HG03103 (cell line): Measurements from ENCODE around the gene ZDHHC7.

Experiments used
- ATAC-seq: cut with Tn5 transposase; IDR thresholded peaks from one replicate; pipeline ENCODE4 v1.9.1; 2021; ENCODE audit warnings: low read depth; ENCODE audit not compliant: unreplicated experiment

The ZDHHC7 gene

DNA sequence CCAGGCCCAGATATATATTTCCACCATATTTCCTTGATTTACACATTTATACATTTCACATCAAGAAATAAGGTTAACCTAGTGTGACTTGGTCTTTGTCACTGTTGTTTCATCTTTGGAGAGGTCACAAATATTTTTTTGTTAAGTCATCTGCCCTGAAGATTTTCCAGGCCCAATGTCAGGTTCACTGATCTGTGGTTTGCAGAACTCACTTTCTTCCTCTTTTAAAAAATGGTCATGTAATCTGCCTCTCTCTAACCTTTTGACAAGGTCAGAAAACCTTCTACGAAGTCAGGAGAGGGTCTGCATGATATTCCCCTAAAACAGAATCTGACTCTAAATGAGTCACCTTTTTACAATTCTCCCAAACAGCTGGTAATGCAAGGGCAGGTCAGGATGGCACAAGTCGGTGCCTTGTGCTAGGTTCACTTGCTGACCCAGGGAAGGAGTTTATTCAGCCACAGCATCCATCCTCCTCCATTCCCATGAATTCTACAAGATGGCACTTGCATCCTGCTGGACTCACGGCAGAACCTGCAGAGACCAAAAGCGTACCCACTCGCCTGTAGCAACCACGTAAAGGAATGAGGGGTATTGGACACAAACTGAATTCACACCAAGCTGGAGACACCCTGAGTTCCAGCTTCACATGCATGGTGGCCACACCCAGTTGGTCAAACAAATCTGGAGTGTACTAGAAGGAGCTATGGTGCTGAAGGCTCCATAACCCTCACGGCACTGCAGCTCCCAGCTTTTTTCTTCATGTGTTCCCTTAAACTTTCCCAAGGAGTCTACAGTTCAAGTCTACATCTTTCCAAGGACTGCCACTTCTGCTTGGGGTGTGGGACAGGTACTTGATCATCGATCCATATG is 14.7 kb upstream of the ZDHHC7 start:
- no peak for ATAC-seq

- ATAC-seq = no peak
These were observed 8.4 kb upstream of the ZDHHC7 start for GRCh38 chr16:85019659-85020245.

DNA sequence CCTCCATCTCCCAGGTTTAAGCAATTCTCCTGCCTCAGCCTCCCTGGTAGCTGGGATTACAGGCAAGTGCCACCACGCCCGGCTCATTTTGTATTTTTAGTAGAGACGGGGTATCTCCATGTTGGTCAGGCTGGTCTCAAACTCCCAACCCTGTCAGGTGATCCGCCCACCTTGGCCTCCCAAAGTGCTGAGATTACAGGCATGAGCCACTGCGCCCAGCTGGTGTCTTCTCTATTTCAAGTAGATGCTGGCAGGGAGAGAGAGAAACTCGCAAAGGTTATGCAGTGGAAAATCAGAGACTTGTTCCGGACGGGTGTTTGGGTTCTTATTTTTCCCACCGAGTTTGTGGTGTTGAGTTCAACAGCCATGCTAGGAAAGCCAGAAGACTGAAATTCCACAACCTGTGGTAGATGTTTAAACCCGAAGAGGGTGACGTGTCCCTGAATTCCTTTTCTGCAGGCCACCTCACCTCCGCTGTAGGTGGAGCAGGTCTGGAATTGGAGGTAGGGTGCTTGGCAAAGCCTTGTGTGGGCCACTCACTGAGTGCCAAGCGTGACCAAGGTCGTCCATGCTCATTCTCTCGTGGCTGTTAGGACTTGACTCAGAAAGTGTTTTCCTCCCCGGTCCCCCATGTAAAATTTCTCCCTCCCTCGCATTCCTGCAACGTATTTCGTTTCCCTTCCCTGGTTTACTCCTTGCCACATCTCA is 7.3 kb upstream of the ZDHHC7 start:
- ATAC-seq = no peak

- ATAC-seq = no peak
These were observed 6.3 kb upstream of the ZDHHC7 start for GRCh38 chr16:85017633-85018032.

GRCh38 chr16:85017151-85017550 is 5.8 kb upstream of the ZDHHC7 start:
- ATAC-seq = peak; percentile 51

DNA sequence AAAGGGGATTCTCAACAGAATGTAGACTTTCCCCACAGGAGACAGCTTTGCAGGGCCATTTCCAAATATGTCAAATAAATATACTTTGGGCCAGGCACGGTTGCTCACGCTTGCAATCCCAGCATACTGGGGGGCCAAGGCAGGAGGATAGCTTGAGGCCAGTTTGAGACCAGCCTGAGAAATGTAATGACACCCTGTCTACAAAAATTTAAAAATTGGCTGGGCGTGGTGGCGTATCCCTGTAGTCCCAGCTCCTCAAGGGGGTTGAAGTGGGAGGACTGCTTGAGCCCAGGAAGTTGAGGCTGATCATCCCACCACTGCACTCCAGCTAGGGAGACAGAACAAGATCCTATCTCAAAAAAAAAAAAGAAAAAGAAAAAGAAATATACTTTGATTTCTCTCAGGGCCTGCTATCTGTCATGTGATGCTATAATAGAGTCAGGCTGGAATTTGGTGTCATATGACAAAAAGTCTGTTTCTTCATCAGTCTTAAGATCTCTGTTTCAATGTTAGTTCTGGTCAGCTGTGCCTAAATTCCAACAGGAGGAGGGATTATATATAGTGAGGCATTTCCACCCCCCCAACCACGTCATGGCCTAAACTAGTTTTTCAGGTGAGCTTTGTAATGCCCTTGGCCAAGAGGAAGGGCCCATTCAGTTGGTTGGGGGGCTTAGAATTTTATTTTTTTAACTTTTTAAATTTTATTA is 4.3 kb upstream of the ZDHHC7 start:
- no peak for ATAC-seq

- no peak for ATAC-seq
These were observed 3.0 kb upstream of the ZDHHC7 start for GRCh38 chr16:85014311-85014710.

GRCh38 chr16:85011846-85012284 is 530 bp upstream of the ZDHHC7 start:
- no peak for ATAC-seq

DNA sequence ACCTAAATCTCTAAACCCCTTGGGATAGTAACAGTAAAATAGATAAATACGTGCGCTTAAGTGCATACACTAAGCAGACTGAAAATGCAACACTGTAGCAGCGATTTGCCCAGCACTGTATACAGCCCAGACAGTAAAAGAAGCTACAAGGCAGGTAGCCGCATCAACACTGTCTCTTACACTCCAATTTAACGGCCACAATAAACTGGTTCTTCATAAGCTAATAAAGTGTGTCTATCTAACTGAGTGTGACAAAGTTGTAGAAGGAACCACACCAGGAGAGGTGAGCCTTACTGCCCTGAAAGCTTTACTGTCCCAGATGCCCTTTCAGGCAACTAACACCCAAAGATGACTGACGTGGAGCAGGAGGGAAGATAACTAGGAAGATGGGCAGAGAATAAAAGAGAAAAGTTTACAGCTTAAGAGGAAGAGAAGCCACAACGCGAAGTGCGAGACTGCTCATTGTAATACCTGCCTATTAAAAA is 847 bp downstream of the ZDHHC7 start:
- ATAC-seq = no peak

GRCh38 chr16:85008271-85008670 is 3.1 kb downstream of the ZDHHC7 start:
- no peak for ATAC-seq

DNA sequence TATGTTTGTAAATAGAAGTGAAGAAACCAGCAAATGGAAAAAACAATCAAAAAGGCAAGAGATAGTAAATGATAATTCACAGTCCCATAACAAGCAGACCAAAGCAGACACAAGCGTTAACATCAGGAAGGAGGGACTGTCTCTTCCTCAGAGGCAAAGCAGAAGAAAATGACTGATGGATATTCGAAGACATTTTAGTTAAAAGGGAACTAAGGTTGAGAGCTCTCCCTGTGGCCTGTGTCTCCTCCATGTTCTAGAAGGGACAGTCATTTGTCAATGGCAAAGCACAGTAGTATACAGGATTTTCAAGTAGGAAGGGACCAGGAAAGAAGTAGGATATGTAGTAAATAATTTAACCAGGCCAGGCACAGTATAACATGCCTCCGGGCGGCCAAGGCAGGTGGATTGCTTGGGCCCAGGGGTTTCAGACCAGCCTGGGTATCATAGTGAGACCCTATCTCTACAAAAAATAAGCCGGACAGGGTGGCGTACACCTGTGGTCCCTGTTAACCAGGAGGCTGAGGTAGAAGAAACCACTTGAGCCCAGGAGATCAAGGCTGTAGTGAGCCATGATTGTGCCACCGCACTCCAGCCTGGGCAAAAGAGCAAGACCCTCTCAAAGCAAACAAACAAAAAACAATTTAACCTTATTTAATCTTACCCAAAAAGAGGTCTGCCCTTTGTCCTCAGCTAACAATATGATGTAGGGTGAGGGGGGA is 3.7 kb downstream of the ZDHHC7 start:
- no peak for ATAC-seq

DNA sequence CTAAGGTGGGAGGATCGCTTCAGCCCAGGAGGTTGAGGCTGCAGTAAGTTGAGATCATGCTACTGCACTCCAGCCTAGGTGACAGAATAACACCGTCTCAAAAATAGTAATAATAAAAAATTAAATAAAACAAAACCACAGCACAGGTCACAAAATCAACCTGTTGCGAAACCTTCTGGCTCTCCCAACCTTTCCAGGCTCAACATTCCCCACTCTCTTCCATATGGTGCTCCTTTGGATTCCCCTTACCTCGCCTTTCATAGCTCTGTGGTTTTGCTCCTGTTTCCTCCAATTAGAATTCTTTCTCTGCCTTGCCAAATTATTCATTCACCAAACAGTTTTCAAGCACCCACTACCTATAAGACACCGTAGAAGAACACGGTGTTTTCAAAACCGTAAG is 4.7 kb downstream of the ZDHHC7 start:
- no peak for ATAC-seq

GRCh38 chr16:85005285-85006069 is 5.9 kb downstream of the ZDHHC7 start:
- no peak for ATAC-seq

GRCh38 chr16:85004587-85005205 is 6.6 kb downstream of the ZDHHC7 start:
- no peak for ATAC-seq

- no peak for ATAC-seq
These were observed 7.4 kb downstream of the ZDHHC7 start for GRCh38 chr16:85003725-85004586.

- no peak for ATAC-seq
These were observed 8.3 kb downstream of the ZDHHC7 start for GRCh38 chr16:85003076-85003475.

- ATAC-seq = no peak
These were observed 8.7 kb downstream of the ZDHHC7 start for GRCh38 chr16:85002608-85003007.

DNA sequence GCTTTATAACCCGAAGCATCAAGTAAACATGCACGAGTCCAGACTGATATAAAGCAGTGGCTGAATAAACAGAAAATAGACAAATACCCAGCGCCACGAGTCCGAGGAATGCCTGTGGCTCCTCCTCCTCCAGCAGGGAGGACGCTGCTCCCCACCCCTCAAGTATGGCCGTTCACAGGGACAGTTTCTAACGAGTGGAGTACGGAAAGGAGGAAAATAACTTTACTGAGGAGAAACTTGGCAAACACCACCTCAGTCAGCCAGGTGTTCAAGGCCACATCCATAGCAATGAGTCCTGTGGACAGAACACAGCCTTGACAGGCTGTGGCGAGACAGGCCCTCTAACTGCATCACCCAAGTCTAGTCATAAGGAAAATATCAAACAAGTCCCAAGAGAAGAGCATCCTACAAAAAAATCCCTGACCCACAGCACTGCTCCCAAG is 9.2 kb downstream of the ZDHHC7 start:
- no peak for ATAC-seq
